ENCODE measurements around the gene NDRG2. TPM values are rescaled to one million over a fixed set of nuclear protein-coding genes. Genes with fewer than 3 reads are reported as not detected.

The NDRG2 gene
- polyA plus RNA-seq, 4 donors = 44.5 to 129 (median 71.4) TPM

DNA sequence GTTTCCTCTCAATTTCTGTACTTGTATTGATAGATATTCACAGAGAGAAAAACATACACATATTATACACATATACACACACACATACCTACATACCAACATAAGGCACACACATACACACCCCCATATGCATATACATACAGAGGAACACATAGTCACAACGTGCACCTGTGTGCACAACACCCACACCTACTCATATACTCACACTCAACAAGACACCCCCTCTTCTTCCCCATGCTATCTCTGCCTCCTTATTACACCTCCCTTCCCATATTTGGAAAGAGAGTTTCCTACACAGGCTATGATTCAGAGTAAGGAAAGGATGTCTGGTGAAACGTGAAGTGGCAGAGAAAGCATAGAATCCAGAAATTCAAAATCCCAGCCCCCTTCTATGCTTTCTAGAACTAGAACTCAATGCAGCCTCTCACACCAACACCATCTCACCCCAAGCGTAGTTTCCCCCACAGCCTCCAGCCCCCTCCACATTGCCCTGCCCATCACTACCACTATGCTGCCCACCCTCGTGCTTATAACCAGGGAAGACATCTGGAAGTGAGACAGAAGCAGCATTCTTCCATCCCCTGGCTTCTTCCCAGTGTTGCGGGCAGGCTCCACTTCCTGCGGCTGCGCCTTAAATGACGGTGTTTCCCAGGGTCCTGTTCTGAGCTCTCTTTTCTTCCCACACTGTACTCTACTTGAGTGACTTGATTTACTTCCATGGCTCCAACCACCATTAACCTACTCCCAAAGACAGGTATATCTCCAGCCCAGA is 35.2 kb upstream of the NDRG2 start:
- FAIRE-seq = no peak
- no peak for DNase-seq
- Histone ChIP-seq H3K27me3 (ENCODE audit: control insufficient read depth in 3 of 3, insufficient read depth in 3 of 3, low read length in 3 of 3) (no peaks in the 10 kb centered on the region), H3K4me1 (ENCODE audit: control insufficient read depth in 3 of 3, insufficient read depth in 2 of 3, low read depth in 1 of 3, low read length in 2 of 3) (peaks cover 0 to 10% (median 0%) of the 10 kb centered on the region in 3 donors), H3K9me3 (ENCODE audit: control insufficient read depth in 2 of 2, insufficient read depth in 1 of 2, low read depth in 1 of 2, low read length in 1 of 2) (no peaks in the 10 kb centered on the region), H3K36me3 (ENCODE audit: control insufficient read depth in 3 of 3, insufficient read depth in 2 of 3, low read depth in 1 of 3, low read length in 3 of 3) (no peaks in the 10 kb centered on the region), H3K27ac (ENCODE audit: low read depth in 1 of 3, low read length in 2 of 3) (no peak overlapping the region), H3K4me3 (ENCODE audit: low read depth in 1 of 3, low read length in 3 of 3) (no peak overlapping the region)
- 68 to 77% (median 76%) methylated on average over 8 of the region's 8 CpGs for WGBS, 3 donors

DNA sequence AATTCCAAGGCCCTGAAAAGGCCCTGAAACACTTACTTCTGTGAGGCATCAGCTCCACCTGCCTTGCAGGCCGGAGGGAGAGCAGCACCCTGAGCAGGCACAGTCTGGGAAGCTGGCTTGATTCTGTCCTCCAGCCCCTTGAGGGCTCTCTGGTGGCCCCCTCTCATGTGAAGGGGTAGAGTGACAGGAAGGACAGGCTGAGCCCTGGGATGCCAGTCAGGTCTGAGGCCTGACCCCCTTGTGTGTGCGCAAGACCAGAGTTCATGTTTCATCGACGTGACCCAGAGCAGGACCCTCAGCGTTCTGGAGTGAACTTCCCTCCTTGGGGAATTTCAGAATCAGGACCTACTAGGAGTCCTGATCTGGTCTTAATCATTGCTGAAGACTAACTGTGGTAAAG is 34.0 kb upstream of the NDRG2 start:
- DNase-seq (no peak), FAIRE-seq (no peak)
- Histone ChIP-seq H3K36me3 (ENCODE audit: control insufficient read depth in 3 of 3, insufficient read depth in 2 of 3, low read depth in 1 of 3, low read length in 3 of 3) (no peaks in the 10 kb centered on the region), H3K4me1 (ENCODE audit: control insufficient read depth in 3 of 3, insufficient read depth in 2 of 3, low read depth in 1 of 3, low read length in 2 of 3) (peaks cover 0 to 13% (median 0%) of the 10 kb centered on the region in 3 donors), H3K4me3 (ENCODE audit: low read depth in 1 of 3, low read length in 3 of 3) (no peak overlapping the region), H3K27me3 (ENCODE audit: control insufficient read depth in 3 of 3, insufficient read depth in 3 of 3, low read length in 3 of 3) (no peaks in the 10 kb centered on the region), H3K9me3 (ENCODE audit: control insufficient read depth in 2 of 2, insufficient read depth in 1 of 2, low read depth in 1 of 2, low read length in 1 of 2) (no peaks in the 10 kb centered on the region), H3K27ac (ENCODE audit: low read depth in 1 of 3, low read length in 2 of 3) (no peak overlapping the region)
- WGBS, 3 donors = 91 to 96% (median 92%) methylated on average over 5 of the region's 5 CpGs

- Histone ChIP-seq H3K9me3 (ENCODE audit: control insufficient read depth in 2 of 2, insufficient read depth in 1 of 2, low read depth in 1 of 2, low read length in 1 of 2) (no peaks in the 10 kb centered on the region), H3K4me3 (ENCODE audit: low read depth in 1 of 3, low read length in 3 of 3) (no peak within 1 kb of the TSS), H3K27ac (ENCODE audit: low read depth in 1 of 3, low read length in 2 of 3) (peak within 1 kb of the TSS in 1 of 3 donors; percentile 60), H3K36me3 (ENCODE audit: control insufficient read depth in 3 of 3, insufficient read depth in 2 of 3, low read depth in 1 of 3, low read length in 3 of 3) (no peaks in the 10 kb centered on the region), H3K4me1 (ENCODE audit: control insufficient read depth in 3 of 3, insufficient read depth in 2 of 3, low read depth in 1 of 3, low read length in 2 of 3) (peaks cover 0 to 18% (median 0%) of the 10 kb centered on the region in 3 donors), H3K27me3 (ENCODE audit: control insufficient read depth in 3 of 3, insufficient read depth in 3 of 3, low read length in 3 of 3) (no peaks in the 10 kb centered on the region)
- FAIRE-seq (no peak), DNase-seq (no peak)
- 72 to 87% (median 75%) methylated on average over 8 of the region's 8 CpGs for WGBS, 3 donors
These were observed 33.2 kb upstream of the NDRG2 start, which contains the start of gene RNASE8 for GRCh38 chr14:21057803-21058675. Gene RNASE8, plus strand, starts transcription at chr14:21057822. Its CDS starts 71 bp downstream, at chr14:21057893.

DNA sequence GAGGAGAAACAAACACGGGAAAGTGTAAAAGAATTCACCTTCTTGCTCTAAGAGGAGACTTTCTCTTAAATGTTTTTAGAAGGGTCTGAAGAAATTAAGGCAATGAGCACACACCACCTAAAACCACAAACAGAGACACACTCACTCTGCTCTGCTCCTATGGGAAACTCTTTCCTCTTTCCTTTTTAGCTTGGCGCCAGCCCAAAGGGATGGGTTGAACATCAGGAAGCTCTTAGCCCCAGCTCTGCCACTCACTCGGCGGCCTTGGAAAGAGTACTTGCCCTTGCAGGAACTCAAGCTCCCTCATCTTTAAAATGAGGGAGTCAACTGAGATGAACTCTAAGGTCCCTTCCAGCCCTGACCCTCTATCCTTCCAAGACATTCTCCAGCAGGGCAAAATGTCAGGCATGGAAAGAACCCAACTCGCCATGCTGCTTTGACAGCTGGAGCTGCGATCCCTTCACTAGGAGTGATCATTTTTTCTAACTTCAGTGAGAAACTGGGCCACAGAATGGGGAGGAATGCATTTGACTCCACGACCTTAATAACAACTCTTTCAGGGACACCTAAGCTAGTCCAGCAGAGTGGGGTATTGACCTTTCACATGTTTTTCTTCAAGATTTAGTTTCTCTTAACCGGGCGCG is 31.8 kb upstream of the NDRG2 start:
- no peaks in the 10 kb centered on the region for H3K27me3 ChIP-seq (ENCODE audit: control insufficient read depth in 3 of 3, insufficient read depth in 3 of 3, low read length in 3 of 3)
- no peak for FAIRE-seq
- no peaks in the 10 kb centered on the region for H3K9me3 ChIP-seq (ENCODE audit: control insufficient read depth in 2 of 2, insufficient read depth in 1 of 2, low read depth in 1 of 2, low read length in 1 of 2)
- H3K36me3 ChIP-seq (ENCODE audit: control insufficient read depth in 3 of 3, insufficient read depth in 2 of 3, low read depth in 1 of 3, low read length in 3 of 3) = no peaks in the 10 kb centered on the region
- H3K4me1 ChIP-seq (ENCODE audit: control insufficient read depth in 3 of 3, insufficient read depth in 2 of 3, low read depth in 1 of 3, low read length in 2 of 3) = peaks cover 0 to 15% (median 0%) of the 10 kb centered on the region in 3 donors
- peak in 1 of 2 donors; percentile 80 for DNase-seq
- H3K27ac ChIP-seq (ENCODE audit: low read depth in 1 of 3, low read length in 2 of 3) = peak overlapping the region in 1 of 3 donors; percentile 60
- 57 to 70% (median 70%) methylated on average over 10 of the region's 10 CpGs for WGBS, 3 donors
- no peak overlapping the region for H3K4me3 ChIP-seq (ENCODE audit: low read depth in 1 of 3, low read length in 3 of 3)

DNA sequence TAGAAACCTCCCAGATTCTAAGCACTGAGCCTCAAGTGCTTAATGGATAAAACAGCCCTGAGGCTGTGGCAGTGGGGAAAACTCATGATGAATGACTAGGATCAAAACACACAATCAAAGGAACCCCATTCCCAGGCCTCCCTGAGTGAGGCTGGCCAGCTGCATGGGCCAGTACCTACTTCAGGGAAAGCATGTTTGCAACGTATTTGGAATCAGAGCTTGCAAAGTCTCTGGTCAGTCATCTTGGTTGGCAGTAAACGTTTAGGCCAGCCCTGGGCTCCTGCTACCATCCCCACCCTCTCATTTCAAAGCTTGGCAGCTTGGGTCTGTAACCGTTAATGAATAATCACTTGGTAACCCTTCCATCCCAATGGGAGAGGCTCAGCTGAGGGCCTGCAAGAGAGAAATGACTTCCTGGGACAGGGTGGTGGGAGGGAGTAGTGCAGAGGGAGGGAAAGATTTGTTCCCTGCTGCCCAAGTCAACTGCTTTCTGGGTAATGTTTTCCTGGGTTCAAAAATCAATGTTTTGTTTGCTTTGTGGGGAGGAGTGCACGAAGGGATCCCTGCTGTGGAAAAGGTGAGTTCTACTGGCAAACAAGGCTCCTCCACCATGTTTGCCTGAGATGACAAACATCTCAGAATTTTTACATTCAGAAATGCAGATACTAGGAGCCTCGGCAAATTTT is 30.7 kb upstream of the NDRG2 start:
- peak; percentile 43 to 73 for DNase-seq

GRCh38 chr14:21054768-21055145 is 29.9 kb upstream of the NDRG2 start:
- no peak for DNase-seq
- 28 to 54% (median 41%) methylated on average over 4 of the region's 4 CpGs for WGBS, 3 donors
- H3K27ac ChIP-seq (ENCODE audit: low read depth in 1 of 3, low read length in 2 of 3) = peak overlapping the region in 1 of 3 donors; percentile 26
- no peaks in the 10 kb centered on the region for H3K9me3 ChIP-seq (ENCODE audit: control insufficient read depth in 2 of 2, insufficient read depth in 1 of 2, low read depth in 1 of 2, low read length in 1 of 2)
- H3K36me3 ChIP-seq (ENCODE audit: control insufficient read depth in 3 of 3, insufficient read depth in 2 of 3, low read depth in 1 of 3, low read length in 3 of 3) = no peaks in the 10 kb centered on the region
- no peak overlapping the region for H3K4me3 ChIP-seq (ENCODE audit: low read depth in 1 of 3, low read length in 3 of 3)
- no peaks in the 10 kb centered on the region for H3K27me3 ChIP-seq (ENCODE audit: control insufficient read depth in 3 of 3, insufficient read depth in 3 of 3, low read length in 3 of 3)
- no peak for FAIRE-seq
- peaks cover 0 to 15% (median 0%) of the 10 kb centered on the region in 3 donors for H3K4me1 ChIP-seq (ENCODE audit: control insufficient read depth in 3 of 3, insufficient read depth in 2 of 3, low read depth in 1 of 3, low read length in 2 of 3)

More for the DNA sequence above, 30.7 kb upstream of the NDRG2 start:
- H3K27ac ChIP-seq (ENCODE audit: low read depth in 1 of 3, low read length in 2 of 3) = peak overlapping the region in 2 of 3 donors; percentile 35
- FAIRE-seq = no peak
- no peaks in the 10 kb centered on the region for H3K27me3 ChIP-seq (ENCODE audit: control insufficient read depth in 3 of 3, insufficient read depth in 3 of 3, low read length in 3 of 3)
- H3K4me3 ChIP-seq (ENCODE audit: low read depth in 1 of 3, low read length in 3 of 3) = no peak overlapping the region
- no peaks in the 10 kb centered on the region for H3K9me3 ChIP-seq (ENCODE audit: control insufficient read depth in 2 of 2, insufficient read depth in 1 of 2, low read depth in 1 of 2, low read length in 1 of 2)
- H3K4me1 ChIP-seq (ENCODE audit: control insufficient read depth in 3 of 3, insufficient read depth in 2 of 3, low read depth in 1 of 3, low read length in 2 of 3) = peaks cover 0 to 15% (median 0%) of the 10 kb centered on the region in 3 donors
- H3K36me3 ChIP-seq (ENCODE audit: control insufficient read depth in 3 of 3, insufficient read depth in 2 of 3, low read depth in 1 of 3, low read length in 3 of 3) = no peaks in the 10 kb centered on the region
- WGBS, 3 donors = 9 to 51% (median 29%) methylated on average over 5 of the region's 5 CpGs

DNA sequence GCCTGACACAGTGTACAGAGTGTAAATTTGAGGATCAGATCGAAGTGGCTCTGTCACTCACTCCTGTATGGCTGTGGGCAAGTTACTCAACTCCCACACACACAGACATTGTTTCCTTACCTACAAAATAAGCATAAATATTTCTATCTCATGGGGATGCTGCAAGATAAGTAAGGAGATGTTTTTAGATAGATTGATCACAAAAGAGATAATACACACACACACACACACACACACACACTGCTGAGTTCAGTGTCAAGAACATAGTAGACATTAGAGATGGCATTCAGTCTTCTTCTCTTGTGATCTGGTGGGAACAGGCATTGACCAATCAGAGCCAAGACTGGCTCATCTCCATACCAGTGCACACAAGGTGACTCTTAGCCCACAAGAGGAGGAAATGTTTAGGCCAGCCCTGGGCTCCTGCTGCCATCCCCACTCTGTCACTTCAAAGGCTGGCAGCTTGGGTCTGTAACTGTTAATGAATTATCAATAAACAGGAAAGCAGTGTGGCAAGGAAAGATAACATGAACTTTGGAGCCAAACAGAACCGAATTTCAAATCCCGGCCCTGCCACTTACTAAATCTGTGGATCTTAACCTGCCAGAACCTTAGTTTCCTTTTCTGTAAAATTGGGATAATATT is 29.4 kb upstream of the NDRG2 start:
- Histone ChIP-seq H3K27me3 (ENCODE audit: control insufficient read depth in 3 of 3, insufficient read depth in 3 of 3, low read length in 3 of 3) (no peaks in the 10 kb centered on the region), H3K36me3 (ENCODE audit: control insufficient read depth in 3 of 3, insufficient read depth in 2 of 3, low read depth in 1 of 3, low read length in 3 of 3) (no peaks in the 10 kb centered on the region), H3K9me3 (ENCODE audit: control insufficient read depth in 2 of 2, insufficient read depth in 1 of 2, low read depth in 1 of 2, low read length in 1 of 2) (no peaks in the 10 kb centered on the region), H3K27ac (ENCODE audit: low read depth in 1 of 3, low read length in 2 of 3) (peak overlapping the region in 1 of 3 donors; percentile 34), H3K4me1 (ENCODE audit: control insufficient read depth in 3 of 3, insufficient read depth in 2 of 3, low read depth in 1 of 3, low read length in 2 of 3) (peaks cover 0 to 15% (median 0%) of the 10 kb centered on the region in 3 donors), H3K4me3 (ENCODE audit: low read depth in 1 of 3, low read length in 3 of 3) (no peak overlapping the region)
- WGBS, 3 donors = 19 to 60% (median 32%) methylated on average over 3 of the region's 3 CpGs
- no peak for FAIRE-seq
- peak; percentile 54 to 68 for DNase-seq

Data from small intestine (tissue), 7 donors.